ENCODE data around the gene GRM8.

GRCh38 chr7:126657599-126658358 lies 595.0 kb downstream of the GRM8 start:
- TF ChIP-seq TCF12 (IDR thresholded peaks at IDR 0.05; ENCODE audit: low read depth) (no peak), CEBPB (IDR thresholded peaks at IDR 0.05) (no peak), EGR1 (IDR thresholded peaks at IDR 0.05) (no peak), REST (IDR thresholded peaks at IDR 0.05; ENCODE audit: low read depth) (no peak), TAF1 (IDR thresholded peaks at IDR 0.05; ENCODE audit: low read depth) (no peak), EP300 (IDR thresholded peaks at IDR 0.05; ENCODE audit: borderline replicate concordance) (no peak), RAD21 (IDR thresholded peaks at IDR 0.05; ENCODE audit: low read depth) (no peak), FOXM1 (IDR thresholded peaks at IDR 0.05; ENCODE audit: borderline replicate concordance, low read depth) (no peak)

All from Ishikawa (cell line).